ENCODE data around the gene KNDC1. TPM values are rescaled to one million over a fixed set of nuclear protein-coding genes. Genes with fewer than 3 reads are reported as not detected.

The KNDC1 gene
- total RNA-seq, 4 donors from 2014 or later = 3.7 to 5.9 (median 4.8) TPM

DNA sequence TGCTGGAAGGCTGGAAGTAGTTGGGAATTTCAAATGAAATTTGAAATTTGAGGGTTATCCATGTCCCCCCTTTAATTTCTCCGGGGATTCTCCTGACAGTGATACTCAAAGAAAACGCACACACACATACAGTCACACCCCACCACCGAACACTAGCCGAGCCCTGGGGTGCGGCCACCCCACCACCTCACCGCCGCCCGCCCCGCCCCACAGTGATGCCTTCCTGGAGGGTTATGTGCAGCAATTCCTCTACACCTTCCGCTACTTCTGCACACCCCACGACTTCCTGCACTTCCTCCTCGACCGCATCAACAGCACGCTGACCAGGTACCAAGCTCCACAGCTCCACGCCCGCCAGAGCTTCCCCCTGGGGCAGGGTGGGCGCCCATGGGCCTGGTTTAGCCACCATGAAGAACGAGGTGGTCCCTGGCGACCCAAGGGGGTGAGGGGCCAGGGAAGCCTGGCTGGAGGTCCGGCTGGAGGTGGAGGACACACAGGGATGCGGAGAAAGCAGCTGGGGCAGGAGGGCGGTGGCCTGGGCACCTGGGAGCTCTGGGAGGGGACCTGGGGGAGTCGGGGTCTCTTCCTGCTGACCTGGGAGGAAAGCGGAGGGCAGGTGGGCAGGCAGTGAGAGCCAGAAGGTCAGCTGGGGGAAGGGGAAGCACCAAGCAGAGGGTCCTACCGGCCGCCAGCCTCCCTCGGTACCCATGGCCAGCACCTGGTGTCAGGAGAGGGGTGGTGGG lies 50.5 kb downstream of the KNDC1 start:
- no peak for DNase-seq (ENCODE audit: low spot score in 2 of 2)
- no peak overlapping the region for H3K27ac ChIP-seq
- no peaks in the 10 kb centered on the region for H3K4me1 ChIP-seq
- TF ChIP-seq POLR2A (IDR thresholded peaks at IDR 0.05) (no peak), EP300 (IDR thresholded peaks at IDR 0.05) (no peak)
- TF ChIP-seq, protein P1, sequence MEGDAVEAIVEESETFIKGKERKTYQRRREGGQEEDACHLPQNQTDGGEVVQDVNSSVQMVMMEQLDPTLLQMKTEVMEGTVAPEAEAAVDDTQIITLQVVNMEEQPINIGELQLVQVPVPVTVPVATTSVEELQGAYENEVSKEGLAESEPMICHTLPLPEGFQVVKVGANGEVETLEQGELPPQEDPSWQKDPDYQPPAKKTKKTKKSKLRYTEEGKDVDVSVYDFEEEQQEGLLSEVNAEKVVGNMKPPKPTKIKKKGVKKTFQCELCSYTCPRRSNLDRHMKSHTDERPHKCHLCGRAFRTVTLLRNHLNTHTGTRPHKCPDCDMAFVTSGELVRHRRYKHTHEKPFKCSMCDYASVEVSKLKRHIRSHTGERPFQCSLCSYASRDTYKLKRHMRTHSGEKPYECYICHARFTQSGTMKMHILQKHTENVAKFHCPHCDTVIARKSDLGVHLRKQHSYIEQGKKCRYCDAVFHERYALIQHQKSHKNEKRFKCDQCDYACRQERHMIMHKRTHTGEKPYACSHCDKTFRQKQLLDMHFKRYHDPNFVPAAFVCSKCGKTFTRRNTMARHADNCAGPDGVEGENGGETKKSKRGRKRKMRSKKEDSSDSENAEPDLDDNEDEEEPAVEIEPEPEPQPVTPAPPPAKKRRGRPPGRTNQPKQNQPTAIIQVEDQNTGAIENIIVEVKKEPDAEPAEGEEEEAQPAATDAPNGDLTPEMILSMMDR (IDR thresholded peaks at IDR 0.05) = no peak
- no peaks in the 10 kb centered on the region for H3K9me3 ChIP-seq
- H3K36me3 ChIP-seq = no peaks in the 10 kb centered on the region
- H3K27me3 ChIP-seq = peaks cover 0 to 6% of the 10 kb centered on the region in 2 donors
- WGBS, 2 donors = 79 to 85% methylated on average over 27 of the region's 27 CpGs
- no peak overlapping the region for H3K4me3 ChIP-seq

DNA sequence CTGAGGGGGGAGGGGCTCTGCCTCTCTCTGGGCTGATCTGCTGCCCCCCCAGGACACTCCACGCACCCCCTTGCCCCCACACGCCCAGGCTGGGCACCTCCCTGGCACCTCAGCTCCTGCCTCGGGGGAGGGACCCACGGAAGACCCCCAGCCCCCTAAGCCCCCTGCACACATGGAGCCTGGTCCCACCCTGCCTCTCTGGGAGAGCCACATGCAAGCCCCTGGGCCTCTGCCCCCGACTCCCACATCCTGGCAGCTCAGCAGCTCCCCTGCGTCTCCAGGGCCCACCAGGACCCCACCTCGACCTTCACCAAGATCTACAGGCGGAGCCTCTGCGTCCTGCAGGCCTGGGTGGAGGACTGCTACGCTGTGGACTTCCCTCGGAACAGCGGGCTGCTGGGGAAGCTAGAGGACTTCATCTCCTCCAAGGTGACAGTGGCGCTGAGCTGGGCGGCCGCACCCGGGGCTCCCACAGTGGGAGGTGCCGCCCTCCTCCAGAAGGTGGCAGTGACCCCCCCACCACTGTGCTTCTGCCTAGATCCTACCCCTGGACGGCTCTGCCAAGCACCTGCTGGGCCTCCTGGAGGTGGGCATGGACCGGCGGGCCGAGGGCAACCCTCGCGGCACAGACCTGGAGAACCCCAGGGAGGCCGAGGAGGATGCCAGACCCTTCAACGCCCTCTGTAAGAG lies 51.3 kb downstream of the KNDC1 start:
- H3K27ac ChIP-seq = no peak overlapping the region
- no peak for TF ChIP-seq POLR2A (IDR thresholded peaks at IDR 0.05)
- TF ChIP-seq, protein P1 (IDR thresholded peaks at IDR 0.05) = no peak
- no peak for TF ChIP-seq EP300 (IDR thresholded peaks at IDR 0.05)
- WGBS, 2 donors = 30 to 40% methylated on average over 1 to 2 of the region's 25 CpGs
- H3K4me3 ChIP-seq = no peak overlapping the region
- H3K4me1 ChIP-seq = no peaks in the 10 kb centered on the region
- H3K9me3 ChIP-seq = no peaks in the 10 kb centered on the region
- H3K27me3 ChIP-seq = peaks cover 0 to 6% of the 10 kb centered on the region in 2 donors
- DNase-seq (ENCODE audit: low spot score in 2 of 2) = no peak
- H3K36me3 ChIP-seq = no peaks in the 10 kb centered on the region

DNA sequence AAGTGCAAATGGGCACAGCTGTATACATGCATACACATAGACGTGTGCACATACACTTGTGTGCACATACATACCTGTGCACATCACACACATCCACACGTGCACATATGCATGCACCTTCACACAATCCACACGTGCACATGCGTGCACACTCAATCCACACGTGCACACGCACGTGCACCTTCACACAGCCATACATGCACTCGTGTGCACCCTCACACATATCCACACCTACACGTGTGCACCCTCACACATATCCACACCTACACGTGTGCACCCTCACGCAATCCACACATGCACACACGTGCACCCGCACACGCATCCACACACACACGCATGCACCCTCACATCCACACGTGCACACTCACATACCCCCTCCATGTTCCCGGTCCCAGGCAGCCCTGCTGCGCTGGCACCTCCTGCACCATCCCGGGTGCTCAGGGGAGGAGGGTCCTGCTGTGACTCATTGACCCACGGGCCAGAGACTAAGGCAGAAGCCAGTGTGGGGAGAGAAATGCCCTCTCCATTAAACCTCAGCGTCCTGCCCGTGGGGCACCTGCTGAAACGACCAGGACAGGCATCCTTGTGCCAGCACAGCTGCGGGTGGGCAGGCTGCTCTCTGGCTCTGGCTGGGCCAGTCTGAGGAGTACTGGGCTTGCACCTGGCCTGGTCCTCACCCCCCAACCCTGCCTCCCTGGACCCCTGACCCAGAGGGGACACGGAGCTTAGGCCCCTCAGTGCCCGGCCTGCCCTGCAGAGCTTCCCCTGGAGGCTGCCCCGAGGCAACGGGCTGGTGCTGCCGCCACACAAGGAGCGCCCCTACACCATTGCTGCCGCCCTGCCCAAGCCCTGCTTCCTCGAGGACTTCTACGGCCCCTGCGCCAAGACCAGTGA lies 52.2 kb downstream of the KNDC1 start:
- no peak overlapping the region for H3K4me3 ChIP-seq
- H3K27me3 ChIP-seq = peaks cover 0 to 6% of the 10 kb centered on the region in 2 donors
- no peak overlapping the region for H3K27ac ChIP-seq
- H3K9me3 ChIP-seq = no peaks in the 10 kb centered on the region
- H3K36me3 ChIP-seq = no peaks in the 10 kb centered on the region
- H3K4me1 ChIP-seq = no peaks in the 10 kb centered on the region
- 89 to 92% methylated on average over 31 to 34 of the region's 34 CpGs for WGBS, 2 donors
- TF ChIP-seq POLR2A (IDR thresholded peaks at IDR 0.05) (no peak), EP300 (IDR thresholded peaks at IDR 0.05) (no peak)
- TF ChIP-seq, protein P1 (IDR thresholded peaks at IDR 0.05) = no peak
- DNase-seq (ENCODE audit: low spot score in 2 of 2) = no peak

DNA sequence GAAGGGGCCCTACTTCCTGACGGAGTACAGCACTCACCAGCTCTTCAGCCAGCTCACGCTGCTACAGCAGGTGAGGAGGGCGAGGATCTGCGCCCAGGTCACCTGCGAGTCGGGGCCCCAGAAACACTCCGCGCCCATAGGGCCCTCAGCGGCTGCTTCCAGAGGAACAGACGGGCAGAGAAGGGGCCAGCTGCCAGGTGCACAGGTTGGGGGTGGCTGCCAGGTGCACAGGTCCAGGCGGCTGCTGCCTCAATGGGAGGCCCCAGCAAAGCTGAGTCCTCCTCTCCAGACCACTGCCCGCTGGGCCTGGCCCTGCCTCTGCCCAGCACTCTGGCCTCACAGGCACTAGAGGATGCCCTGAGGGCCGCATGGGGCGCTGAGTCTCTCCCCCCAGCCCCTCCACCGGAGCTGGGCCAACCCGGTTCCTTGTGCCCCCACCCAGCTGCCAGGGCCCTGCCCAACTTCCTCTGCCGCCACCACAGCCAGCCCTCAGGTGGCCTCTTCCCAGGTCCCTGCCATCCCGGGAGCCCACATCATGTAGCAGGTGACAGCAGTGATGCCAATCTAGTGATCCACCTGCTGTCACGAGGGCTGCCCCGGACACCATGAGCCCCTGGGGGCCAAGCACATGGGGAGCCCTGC lies 53.0 kb downstream of the KNDC1 start:
- Histone ChIP-seq H3K9me3 (no peaks in the 10 kb centered on the region), H3K4me3 (no peak overlapping the region), H3K27me3 (peaks cover 0 to 6% of the 10 kb centered on the region in 2 donors), H3K4me1 (no peaks in the 10 kb centered on the region), H3K27ac (no peak overlapping the region), H3K36me3 (no peaks in the 10 kb centered on the region)
- TF ChIP-seq POLR2A (IDR thresholded peaks at IDR 0.05) (no peak), EP300 (IDR thresholded peaks at IDR 0.05) (no peak)
- TF ChIP-seq, protein P1 (IDR thresholded peaks at IDR 0.05) = no peak
- no peak for DNase-seq (ENCODE audit: low spot score in 2 of 2)
- WGBS, 2 donors = 81 to 88% methylated on average over 9 to 19 of the region's 20 CpGs
